Kidney (tissue), 14 donors: Measurements from ENCODE around the gene COA1. TPM values are rescaled to one million over a fixed set of nuclear protein-coding genes. Genes with fewer than 3 reads are reported as not detected.

Source experiments
- DNase-seq, 5 donors: peaks; one replicate each; pipeline ENCODE4 v3.0.0-alpha.2; 2013 to 2020
- FAIRE-seq: peaks from 2 replicates; lab custom pipeline; 2012; peaks lifted over from hg19 to GRCh38; lab: Jason Lieb, UNC
- H3K27ac ChIP-seq, 2 donors: one replicate each; pipeline ENCODE4 v1.7.0; 2013; ENCODE audit warnings: low read depth in 2 of 2, low read length in 2 of 2, inconsistent platforms in 1 of 2
- H3K27me3 ChIP-seq: one replicate; pipeline ENCODE4 v1.7.1; 2013; ENCODE audit warnings: low read length, inconsistent platforms; ENCODE audit not compliant: control insufficient read depth, insufficient read depth
- H3K36me3 ChIP-seq, 3 donors: one replicate each; pipeline versions ENCODE4 v1.7.0 to v1.7.1; 2013; ENCODE audit warnings: low read length in 3 of 3, control low read depth in 1 of 3, inconsistent platforms in 1 of 3; ENCODE audit not compliant: insufficient read depth in 3 of 3, control insufficient read depth in 2 of 3
- H3K4me1 ChIP-seq, 3 donors: one replicate each; pipeline versions ENCODE4 v1.7.0 to v1.7.1; 2013; ENCODE audit warnings: low read length in 3 of 3, inconsistent platforms in 1 of 3, low read depth in 1 of 3; ENCODE audit not compliant: control insufficient read depth in 2 of 3, insufficient read depth in 2 of 3
- H3K4me3 ChIP-seq, 3 donors: one replicate each; pipeline versions ENCODE4 v1.7.0 to v1.8.1; 2013; ENCODE audit warnings: low read length in 3 of 3, control low read depth in 1 of 3, inconsistent platforms in 1 of 3
- H3K9ac ChIP-seq, 3 donors: one replicate each; pipeline versions ENCODE4 v1.7.0 to v1.7.1; 2013; ENCODE audit warnings: low read length in 3 of 3, control low read depth in 1 of 3, inconsistent platforms in 1 of 3
- H3K9me3 ChIP-seq, 3 donors: one replicate each; pipeline versions ENCODE4 v1.7.0 to v1.7.1; 2013; ENCODE audit warnings: low read length in 3 of 3, control low read depth in 1 of 3, inconsistent platforms in 1 of 3; ENCODE audit not compliant: control insufficient read depth in 2 of 3, insufficient read depth in 1 of 3
- CTCF ChIP-seq: IDR thresholded peaks from 3 replicates; pipeline ENCODE4 v1.5.1; 2012; ENCODE audit warnings: mild to moderate bottlenecking, moderate library complexity, borderline replicate concordance; ENCODE audit not compliant: insufficient read depth; ENCODE audit errors: extremely low read depth
- intact Hi-C: fragments of 100-400 bp; cut with DNase I; formaldehyde crosslinking; loops from one replicate; pipeline ENCODE4 v1.11.1; 2022
- polyA plus RNA-seq: library from polyadenylated mRNA; stranded (reverse); fragments of 350-450 nt; fragmentation: Illumina TruSeq; extraction: RNeasy Lipid Tissue Mini Kit (QIAGEN cat#74804); gene quantifications from one replicate; pipeline ENCODE4 v1.2.3, GENCODE V29; 2014; ENCODE audit warnings: low read depth, low replicate concordance; ENCODE audit not compliant: insufficient read depth
- total RNA-seq: library from RNA; stranded (reverse); fragmentation: NEBNext Ultra II Directional; extraction: Animal tissue kit (Norgen Biotek cat#: 25700); gene quantifications from one replicate; pipeline ENCODE4 v1.2.1, GENCODE V29; 2021
- donor health status: control.
- donor health status: control.
- donor health status: control.
- donor health status: control.
- donor health status: control.
- donor health status: DM: yes; HTN: yes; CAD: no.
- donor health status: Normal renal cell carcinoma (clear cell type).

COA1 gene
- total and polyA plus RNA-seq, 2 donors from 2014 or later, result 49.6 to 58.9 TPM

GRCh38 chr7:43742692-43743091 is 13.4 kb upstream of the COA1 start:
- TF ChIP-seq CTCF, result no peak
- intact Hi-C loops, result no loop called here

GRCh38 chr7:43737467-43738127 is 8.3 kb upstream of the COA1 start:
- Histone ChIP-seq H3K27me3 (no peaks in the 10 kb centered on the region), H3K9ac (no peak overlapping the region), H3K4me3 (no peak overlapping the region), H3K4me1 (peaks cover 0 to 2% (median 0%) of the 10 kb centered on the region in 3 donors), H3K36me3 (no peaks in the 10 kb centered on the region), H3K27ac (no peak overlapping the region), H3K9me3 (no peaks in the 10 kb centered on the region)
- FAIRE-seq (no peak), DNase-seq (no peak)
- TF ChIP-seq CTCF, result no peak
- intact Hi-C loops, result no loop called here

More at GRCh38 chr7:43742692-43743091, 13.4 kb upstream of the COA1 start:
- H3K9ac ChIP-seq, result no peak overlapping the region
- no peak overlapping the region for H3K4me3 ChIP-seq
- FAIRE-seq, result no peak
- no peaks in the 10 kb centered on the region for H3K4me1 ChIP-seq
- H3K27ac ChIP-seq, result no peak overlapping the region
- no peaks in the 10 kb centered on the region for H3K9me3 ChIP-seq
- no peak for DNase-seq
- H3K27me3 ChIP-seq, result no peaks in the 10 kb centered on the region
- H3K36me3 ChIP-seq, result no peaks in the 10 kb centered on the region

GRCh38 chr7:43735802-43736603 is 6.7 kb upstream of the COA1 start:
- intact Hi-C loops, result no loop called here
- H3K9me3 ChIP-seq, result no peaks in the 10 kb centered on the region
- no peak overlapping the region for H3K9ac ChIP-seq
- FAIRE-seq (no peak), DNase-seq (no peak)
- TF ChIP-seq CTCF, result no peak
- H3K27ac ChIP-seq, result no peak overlapping the region
- H3K4me1 ChIP-seq, result peaks cover 0 to 2% (median 0%) of the 10 kb centered on the region in 3 donors
- no peaks in the 10 kb centered on the region for H3K36me3 ChIP-seq
- H3K27me3 ChIP-seq, result no peaks in the 10 kb centered on the region
- no peak overlapping the region for H3K4me3 ChIP-seq
